HEK293T (cell line): ENCODE results near the gene B4GALT5.

ENCODE experiments used
- CTCF ChIA-PET: fragments of 350-600 bp; formaldehyde crosslinking; extraction: SDS; loops from one replicate; lab custom pipeline; 2021; ENCODE audit warnings: antibody characterized with exemption, inconsistent platforms; lab: Yijun Ruan, JAX
- POLR2A ChIA-PET: fragments of 350-600 bp; formaldehyde crosslinking; extraction: SDS; loops from one replicate; lab custom pipeline; 2020; ENCODE audit warnings: antibody characterized with exemption, inconsistent platforms; lab: Yijun Ruan, JAX
- DNase-seq: peaks from one replicate; pipeline ENCODE4 v3.0.0; 2012; ENCODE audit warnings: mixed read lengths; ENCODE audit errors: extremely low spot score
- ARNT ChIP-seq: fragments of 450-650 bp; IDR thresholded peaks from 2 replicates; pipeline ENCODE4 v1.6.1; 2017; ENCODE audit warnings: mild to moderate bottlenecking
- BHLHE40 ChIP-seq: fragments of 450-650 bp; IDR thresholded peaks from 2 replicates; pipeline ENCODE4 v1.6.1; 2016; ENCODE audit warnings: mild to moderate bottlenecking, moderate library complexity, borderline replicate concordance
- CTBP1 ChIP-seq: fragments of 450-650 bp; IDR thresholded peaks from 2 replicates; pipeline ENCODE4 v1.6.1; 2016; ENCODE audit warnings: borderline replicate concordance
- ELF4 ChIP-seq: fragments of 450-650 bp; IDR thresholded peaks from 2 replicates; pipeline ENCODE4 v1.6.1; 2017; ENCODE audit warnings: antibody characterized with exemption
- FOXA1 ChIP-seq: fragments of 450-650 bp; IDR thresholded peaks from 2 replicates; pipeline ENCODE4 v1.6.1; 2016; ENCODE audit warnings: mild to moderate bottlenecking
- FOXK2 ChIP-seq: fragments of 450-650 bp; IDR thresholded peaks from 2 replicates; pipeline ENCODE4 v1.6.1; 2016; ENCODE audit warnings: mild to moderate bottlenecking
- FOXM1 ChIP-seq: fragments of 450-650 bp; IDR thresholded peaks from 2 replicates; pipeline ENCODE4 v1.6.1; 2017; ENCODE audit warnings: mild to moderate bottlenecking, borderline replicate concordance
- HDGF ChIP-seq: fragments of 450-650 bp; IDR thresholded peaks from 2 replicates; pipeline ENCODE4 v1.6.1; 2017; ENCODE audit warnings: antibody characterized with exemption, borderline replicate concordance
- L3MBTL2 ChIP-seq: fragments of 450-650 bp; conservative IDR thresholded peaks from 2 replicates; pipeline ENCODE4 v1.6.1; 2016; ENCODE audit warnings: mild to moderate bottlenecking
- LEF1 ChIP-seq: fragments of 450-650 bp; IDR thresholded peaks from 2 replicates; pipeline ENCODE4 v1.6.1; 2017; ENCODE audit warnings: mild to moderate bottlenecking, borderline replicate concordance
- NFRKB ChIP-seq: fragments of 450-650 bp; IDR thresholded peaks from 2 replicates; pipeline ENCODE4 v1.6.1; 2016; ENCODE audit warnings: mild to moderate bottlenecking, moderate library complexity
- SP1 ChIP-seq: fragments of 450-650 bp; IDR thresholded peaks from 2 replicates; pipeline ENCODE4 v1.6.1; 2017
- SUZ12 ChIP-seq: fragments of 450-650 bp; IDR thresholded peaks from 2 replicates; pipeline ENCODE4 v1.6.1; 2016; ENCODE audit warnings: mild to moderate bottlenecking
- TARDBP ChIP-seq: fragments of 450-650 bp; IDR thresholded peaks from 2 replicates; pipeline ENCODE4 v1.6.1; 2016
- ZNF384 ChIP-seq: fragments of 450-650 bp; IDR thresholded peaks from 2 replicates; pipeline ENCODE4 v1.6.1; 2016
- TF ChIP-seq, protein P1 (sequence below): fragments of 450-650 bp; IDR thresholded peaks from 2 replicates; pipeline ENCODE4 v1.6.1; 2016

Gene B4GALT5

GRCh38 chr20:49691818-49692568 lies 21.7 kb downstream of the B4GALT5 start:
- TF ChIP-seq NFRKB (no peak), ZNF384 (no peak), CTBP1 (no peak), LEF1 (no peak), FOXA1 (no peak), FOXK2 (no peak), HDGF (no peak), ARNT (no peak), SUZ12 (no peak), ELF4 (no peak), TARDBP (no peak), SP1 (no peak), L3MBTL2 (no peak), BHLHE40 (no peak)
- TF ChIP-seq, protein P1, sequence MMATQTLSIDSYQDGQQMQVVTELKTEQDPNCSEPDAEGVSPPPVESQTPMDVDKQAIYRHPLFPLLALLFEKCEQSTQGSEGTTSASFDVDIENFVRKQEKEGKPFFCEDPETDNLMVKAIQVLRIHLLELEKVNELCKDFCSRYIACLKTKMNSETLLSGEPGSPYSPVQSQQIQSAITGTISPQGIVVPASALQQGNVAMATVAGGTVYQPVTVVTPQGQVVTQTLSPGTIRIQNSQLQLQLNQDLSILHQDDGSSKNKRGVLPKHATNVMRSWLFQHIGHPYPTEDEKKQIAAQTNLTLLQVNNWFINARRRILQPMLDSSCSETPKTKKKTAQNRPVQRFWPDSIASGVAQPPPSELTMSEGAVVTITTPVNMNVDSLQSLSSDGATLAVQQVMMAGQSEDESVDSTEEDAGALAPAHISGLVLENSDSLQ, result no peak
- ChIA-PET POLR2A (interaction anchor here (1.2 kb wide), 1 partner anchor 12 kb away, joined by 3 read pairs; no protein-coding TSS in a partner anchor), CTCF (no interaction called here)
- no peak for DNase-seq

DNA sequence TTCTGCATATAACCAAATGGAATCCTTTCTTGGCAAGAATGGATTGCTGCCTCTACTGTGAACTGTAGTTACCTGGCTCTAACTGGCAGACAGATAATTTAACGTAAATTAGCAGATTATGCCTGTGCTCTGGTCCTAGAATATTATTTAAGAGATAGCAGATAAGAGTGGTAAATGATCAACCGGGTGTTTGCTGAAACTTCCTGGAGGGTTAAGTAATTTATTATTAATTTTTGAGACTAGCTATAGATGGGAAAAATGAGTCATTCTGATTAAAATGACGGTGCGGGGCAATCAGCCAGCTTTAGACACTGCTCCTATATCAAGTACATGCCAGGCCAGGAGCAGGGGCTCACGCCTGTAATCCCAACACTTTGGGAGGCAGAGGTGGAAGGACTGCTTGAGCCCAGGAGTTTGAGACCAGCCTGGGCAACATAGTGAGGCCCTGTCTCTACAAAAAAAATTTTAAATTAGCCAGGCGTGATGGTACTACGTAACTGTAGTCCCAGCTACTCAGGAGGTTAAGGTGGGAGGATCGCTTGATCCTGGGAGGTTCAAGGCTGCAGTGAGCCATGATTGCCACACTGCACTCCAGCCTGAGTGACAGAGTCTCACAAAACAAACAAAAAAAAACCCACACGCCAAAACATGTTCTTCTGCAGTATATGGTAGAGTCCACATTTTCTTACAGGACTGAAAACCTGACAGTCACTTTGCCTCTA lies 22.6 kb downstream of the B4GALT5 start:
- ChIA-PET POLR2A (interaction anchor here (1.2 kb wide), 1 partner anchor 11 kb away, joined by 3 read pairs; no protein-coding TSS in a partner anchor), CTCF (interaction anchor here (0.5 kb wide), 1 partner anchor 18 kb away, joined by 3 read pairs; no protein-coding TSS in a partner anchor)
- DNase-seq, result no peak
- no peak for TF ChIP-seq ZNF384
- TF ChIP-seq, protein P1, result peak; percentile 77
- TF ChIP-seq SUZ12, result no peak

DNA sequence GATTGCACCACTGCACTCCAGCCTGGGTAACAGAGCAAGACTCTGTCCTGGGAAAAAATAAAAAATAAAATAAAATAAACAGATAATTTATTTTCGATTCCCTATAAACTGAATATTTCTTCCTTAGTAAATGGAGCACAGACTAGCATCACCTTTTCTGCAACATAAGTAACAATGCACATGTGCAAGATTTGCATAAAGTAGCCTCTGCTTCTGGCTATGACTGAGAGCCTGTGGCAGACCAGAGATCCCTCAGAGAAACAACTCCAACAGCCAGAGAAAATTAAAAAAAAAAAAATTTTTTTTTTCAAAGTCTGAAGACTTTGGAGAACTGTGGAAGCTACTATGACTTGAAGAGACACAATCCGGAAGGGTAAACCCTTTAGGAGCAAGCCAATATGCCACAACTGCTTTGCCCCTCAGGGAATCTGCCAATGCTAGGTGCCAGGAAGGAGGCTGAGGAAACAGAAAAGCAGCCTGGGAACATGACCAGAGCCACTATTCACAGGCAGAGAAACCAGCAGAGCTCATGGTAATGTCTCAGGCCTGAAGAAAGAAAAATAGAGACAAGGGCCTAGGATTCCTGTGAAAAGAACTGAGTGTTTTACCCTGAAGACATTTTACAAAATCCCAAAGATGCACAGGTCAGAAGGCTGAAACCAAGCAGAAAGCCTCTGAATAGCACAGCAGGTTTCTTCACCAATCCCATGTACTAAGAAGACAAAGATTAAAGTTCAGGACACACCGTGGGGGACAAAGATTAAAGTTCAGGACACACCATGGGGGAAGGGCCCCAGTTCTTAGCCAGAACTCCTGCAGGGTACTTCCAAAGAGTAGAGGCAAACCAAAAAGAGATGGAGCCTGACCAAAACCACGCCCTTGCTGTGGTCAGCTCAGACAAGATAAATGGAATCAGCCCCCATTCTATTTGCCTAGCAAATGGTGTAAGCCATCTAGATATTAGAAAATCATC lies 25.8 kb downstream of the B4GALT5 start:
- TF ChIP-seq, protein P1, result no peak
- no peak for TF ChIP-seq LEF1
- TF ChIP-seq HDGF, result no peak
- TF ChIP-seq ZNF384, result no peak
- no peak for TF ChIP-seq ARNT
- no peak for DNase-seq
- CTCF ChIA-PET, result no interaction called here
- POLR2A ChIA-PET, result no interaction called here

GRCh38 chr20:49685809-49686208 lies 27.9 kb downstream of the B4GALT5 start:
- no peak for DNase-seq
- POLR2A ChIA-PET, result interaction anchor here (0.6 to 0.7 kb wide), 2 partner anchors 10 to 18 kb away, joined by 3 to 4 read pairs; no protein-coding TSS in a partner anchor
- CTCF ChIA-PET, result interaction anchor here (0.9 kb wide), 1 partner anchor 23 kb away, joined by 11 read pairs; no protein-coding TSS in a partner anchor
- TF ChIP-seq BHLHE40, result no peak
- no peak for TF ChIP-seq TARDBP
- TF ChIP-seq HDGF, result no peak
- no peak for TF ChIP-seq LEF1
- no peak for TF ChIP-seq L3MBTL2
- TF ChIP-seq SP1, result no peak
- TF ChIP-seq ARNT, result no peak
- no peak for TF ChIP-seq FOXM1
- TF ChIP-seq NFRKB, result no peak
- TF ChIP-seq FOXA1, result no peak
- no peak for TF ChIP-seq FOXK2
- TF ChIP-seq ZNF384, result no peak
- no peak for TF ChIP-seq ELF4
- TF ChIP-seq CTBP1, result no peak

DNA sequence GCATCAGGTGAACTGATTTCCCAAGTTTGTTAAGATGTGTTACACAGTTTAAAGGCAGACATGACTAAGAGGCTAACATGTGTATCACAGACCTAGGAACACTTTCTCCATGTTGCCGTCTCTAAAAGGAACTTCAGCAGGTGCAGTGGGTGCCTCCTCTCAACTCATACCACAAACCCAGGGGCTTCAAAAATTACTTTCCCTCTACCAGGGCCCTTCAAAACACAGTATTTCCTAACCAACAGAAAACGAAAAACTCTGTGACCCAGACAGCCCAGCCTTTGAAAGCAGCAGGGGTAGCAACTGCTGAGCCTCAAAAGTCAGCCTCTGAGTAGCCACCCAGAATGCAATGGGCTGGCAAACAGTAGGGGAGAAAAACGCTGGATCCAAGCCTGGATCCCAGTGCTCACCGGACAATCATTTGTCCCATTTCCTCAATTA lies 28.5 kb downstream of the B4GALT5 start:
- CTCF ChIA-PET, result interaction anchor here (0.5 kb wide), 1 partner anchor 1634 kb away, joined by 3 read pairs; no protein-coding TSS in a partner anchor

More for the DNA sequence above, 28.5 kb downstream of the B4GALT5 start:
- DNase-seq, result no peak
- POLR2A ChIA-PET, result no interaction called here
- TF ChIP-seq ARNT, result no peak
- TF ChIP-seq SP1, result no peak
- no peak for TF ChIP-seq HDGF
- TF ChIP-seq NFRKB, result no peak
- TF ChIP-seq L3MBTL2, result no peak
- TF ChIP-seq FOXM1, result no peak
- no peak for TF ChIP-seq LEF1
